MG63 (cell line): ENCODE results near the gene NOP53. TPM values are rescaled to one million over a fixed set of nuclear protein-coding genes. Genes with fewer than 3 reads are reported as not detected.
A peak's percentile ranks its signal among the peaks of the same experiment; 100 is the strongest.
"Not testable (repeated sequence)": the region's sequence is repeated elsewhere in the genome, so short reads cannot be mapped to it uniquely, and the experiment has no call there.

Experiments
- DNase-seq: peaks from one replicate; pipeline ENCODE4 v3.0.0-alpha.2; 2020
- H3K27me3 ChIP-seq: fragments of 250-450 bp; sonication (Bioruptor Pico); 2 replicates; pipeline ENCODE4 v1.5.1; 2020; ENCODE audit warnings: mild to moderate bottlenecking, moderate library complexity
- H3K36me3 ChIP-seq: fragments of 250-450 bp; sonication (Bioruptor Pico); 2 replicates; pipeline ENCODE4 v1.5.1; 2020; ENCODE audit warnings: mild to moderate bottlenecking, moderate library complexity
- H3K4me3 ChIP-seq: fragments of 250-450 bp; sonication (Bioruptor Pico); 2 replicates; pipeline ENCODE4 v1.5.1; 2020; ENCODE audit warnings: mild to moderate bottlenecking, moderate library complexity
- H3K9me3 ChIP-seq: fragments of 250-450 bp; sonication (Bioruptor Pico); 2 replicates; pipeline ENCODE4 v1.5.1; 2020; ENCODE audit warnings: mild to moderate bottlenecking, moderate library complexity
- total RNA-seq: library from RNA; depleted of rRNA; stranded (reverse); fragments of >200 nt; shearing (Covaris generic); gene quantifications from 2 replicates; pipeline ENCODE4 v1.2.3, GENCODE V29; 2014; ENCODE audit warnings: low replicate concordance

NOP53 gene
- total RNA-seq, 1 experiment from 2014 or later = 428 TPM

GRCh38 chr19:47735131-47735530 is 10.2 kb upstream of the NOP53 start:
- Histone ChIP-seq H3K27me3 (no peaks in the 10 kb centered on the region), H3K9me3 (no peaks in the 10 kb centered on the region), H3K4me3 (no peak overlapping the region), H3K36me3 (peaks cover 78% of the 10 kb centered on the region)
- DNase-seq = no peak

GRCh38 chr19:47740866-47741519 is 4.4 kb upstream of the NOP53 start:
- no peak for DNase-seq
- Histone ChIP-seq H3K27me3 (no peaks in the 10 kb centered on the region), H3K9me3 (no peaks in the 10 kb centered on the region), H3K36me3 (peaks cover 52% of the 10 kb centered on the region), H3K4me3 (no peak overlapping the region)

- peak; percentile 26 for DNase-seq
- no peaks in the 10 kb centered on the region for H3K9me3 ChIP-seq
- H3K4me3 ChIP-seq = no peak overlapping the region
- no peaks in the 10 kb centered on the region for H3K27me3 ChIP-seq
- H3K36me3 ChIP-seq = peaks cover 50% of the 10 kb centered on the region
These were observed 3.7 kb upstream of the NOP53 start for GRCh38 chr19:47741544-47742140.

- Histone ChIP-seq H3K27me3 (no peaks in the 10 kb centered on the region), H3K9me3 (no peaks in the 10 kb centered on the region), H3K36me3 (peaks cover 55% of the 10 kb centered on the region), H3K4me3 (peak overlapping the region; percentile 40; the same call in 1 of the 2 replicates)
- DNase-seq = no peak
These were observed 2.7 kb upstream of the NOP53 start for GRCh38 chr19:47742634-47743033.

- Histone ChIP-seq H3K4me3 (peak overlapping the region; percentile 98), H3K36me3 (peaks cover 66% of the 10 kb centered on the region)
- not testable (repeated sequence) for H3K9me3 ChIP-seq, DNase-seq, H3K27me3 ChIP-seq
These were observed 783 bp downstream of the NOP53 start for GRCh38 chr19:47746129-47746528.

GRCh38 chr19:47749326-47749725 is 4.0 kb downstream of the NOP53 start:
- DNase-seq = no peak
- Histone ChIP-seq H3K36me3 (peaks cover 77% of the 10 kb centered on the region), H3K9me3 (no peaks in the 10 kb centered on the region), H3K27me3 (no peaks in the 10 kb centered on the region), H3K4me3 (no peak overlapping the region)

- DNase-seq = no peak
- Histone ChIP-seq H3K27me3 (no peaks in the 10 kb centered on the region), H3K9me3 (no peaks in the 10 kb centered on the region), H3K4me3 (no peak overlapping the region), H3K36me3 (peaks cover 86% of the 10 kb centered on the region)
These were observed 5.4 kb downstream of the NOP53 start for GRCh38 chr19:47750752-47751151.

- Histone ChIP-seq H3K27me3 (no peaks in the 10 kb centered on the region), H3K36me3 (peaks cover 92% of the 10 kb centered on the region), H3K9me3 (no peaks in the 10 kb centered on the region), H3K4me3 (no peak overlapping the region)
- no peak for DNase-seq
These were observed 7.3 kb downstream of the NOP53 start for GRCh38 chr19:47752440-47753211.

GRCh38 chr19:47754206-47755064 is 9.1 kb downstream of the NOP53 start:
- no peak overlapping the region for H3K4me3 ChIP-seq
- H3K9me3 ChIP-seq = no peaks in the 10 kb centered on the region
- H3K36me3 ChIP-seq = peaks cover 90% of the 10 kb centered on the region
- DNase-seq = no peak
- no peaks in the 10 kb centered on the region for H3K27me3 ChIP-seq

GRCh38 chr19:47755065-47755761 is 9.9 kb downstream of the NOP53 start:
- DNase-seq = no peak
- Histone ChIP-seq H3K27me3 (no peaks in the 10 kb centered on the region), H3K9me3 (no peaks in the 10 kb centered on the region), H3K4me3 (no peak overlapping the region), H3K36me3 (peaks cover 82% of the 10 kb centered on the region)

- no peak for DNase-seq
- peaks cover 74% of the 10 kb centered on the region for H3K36me3 ChIP-seq
- no peaks in the 10 kb centered on the region for H3K27me3 ChIP-seq
- H3K4me3 ChIP-seq = no peak overlapping the region
- H3K9me3 ChIP-seq = no peaks in the 10 kb centered on the region
These were observed 10.6 kb downstream of the NOP53 start for GRCh38 chr19:47755762-47756626.

GRCh38 chr19:47756627-47756929 is 11.2 kb downstream of the NOP53 start:
- no peaks in the 10 kb centered on the region for H3K9me3 ChIP-seq
- DNase-seq = no peak
- H3K36me3 ChIP-seq = peaks cover 68% of the 10 kb centered on the region
- H3K27me3 ChIP-seq = no peaks in the 10 kb centered on the region
- H3K4me3 ChIP-seq = no peak overlapping the region

GRCh38 chr19:47756953-47757608 is 11.7 kb downstream of the NOP53 start:
- H3K36me3 ChIP-seq = peaks cover 63% of the 10 kb centered on the region

GRCh38 chr19:47757617-47758442 is 12.5 kb downstream of the NOP53 start:
- H3K27me3 ChIP-seq = no peaks in the 10 kb centered on the region
- H3K9me3 ChIP-seq = no peaks in the 10 kb centered on the region
- peaks cover 56% of the 10 kb centered on the region for H3K36me3 ChIP-seq
- no peak overlapping the region for H3K4me3 ChIP-seq
- no peak for DNase-seq

More at GRCh38 chr19:47756953-47757608, 11.7 kb downstream of the NOP53 start:
- no peaks in the 10 kb centered on the region for H3K9me3 ChIP-seq
- no peak for DNase-seq
- H3K27me3 ChIP-seq = no peaks in the 10 kb centered on the region
- no peak overlapping the region for H3K4me3 ChIP-seq
